Measurements from ENCODE around the gene PAPPA.

GRCh38 chr9:116451500-116452115 is 298.0 kb downstream of the PAPPA start:
- TF ChIP-seq CTCF (IDR thresholded peaks at IDR 0.05) (no peak), POLR2A (IDR thresholded peaks at IDR 0.05) (no peak)
